ENCODE measurements around the gene UTS2R.
"Not testable (repeated sequence)": the region's sequence is repeated elsewhere in the genome, so short reads cannot be mapped to it uniquely, and the experiment has no call there.

Gene UTS2R

GRCh38 chr17:82358465-82359350 is 12.9 kb upstream of the UTS2R start, which contains the start of gene TEX19:
Gene TEX19, plus strand, starts transcription at chr17:82359247. Its CDS starts 2,904 bp downstream, at chr17:82362151.
- no peak for DNase-seq (ENCODE audit: low spot score)
- no peak for TF ChIP-seq CTCF (IDR thresholded peaks at IDR 0.05; ENCODE audit: extremely low read depth, missing control alignments)

GRCh38 chr17:82359451-82360074 is 12.0 kb upstream of the UTS2R start:
- DNase-seq (ENCODE audit: low spot score), result not testable (repeated sequence)

GRCh38 chr17:82361885-82362633 is 9.5 kb upstream of the UTS2R start:
- TF ChIP-seq CTCF (IDR thresholded peaks at IDR 0.05; ENCODE audit: extremely low read depth, missing control alignments), result no peak

GRCh38 chr17:82365606-82366295 is 5.8 kb upstream of the UTS2R start:
- no peak for TF ChIP-seq CTCF (IDR thresholded peaks at IDR 0.05; ENCODE audit: extremely low read depth, missing control alignments)
- DNase-seq (ENCODE audit: low spot score), result no peak

More at GRCh38 chr17:82361885-82362633, 9.5 kb upstream of the UTS2R start:
- no peak for DNase-seq (ENCODE audit: low spot score)

- no peak for DNase-seq (ENCODE audit: low spot score)
- no peak for TF ChIP-seq CTCF (IDR thresholded peaks at IDR 0.05; ENCODE audit: extremely low read depth, missing control alignments)
Observed at GRCh38 chr17:82366749-82367148, 4.8 kb upstream of the UTS2R start.

GRCh38 chr17:82367724-82368524 is 3.6 kb upstream of the UTS2R start:
- no peak for DNase-seq (ENCODE audit: low spot score)

More at GRCh38 chr17:82367724-82368524, 3.6 kb upstream of the UTS2R start:
- TF ChIP-seq CTCF (IDR thresholded peaks at IDR 0.05; ENCODE audit: extremely low read depth, missing control alignments), result no peak
